MCF 10A (cell line): ENCODE results near the gene UQCRHL. TPM values are rescaled to one million over a fixed set of nuclear protein-coding genes. Genes with fewer than 3 reads are reported as not detected.
A peak's percentile ranks its signal among the peaks of the same experiment; 100 is the strongest.

Source experiments
- BruUV-seq: library from RNA; stranded (reverse); fragments of 400-500 nt; replicated peaks from 2 replicates; lab custom pipeline; 2021; lab: Mats Ljungman, UMichigan
- CTCF ChIA-PET: fragments of 300-600 bp; sonication (Branson Sonifier 250); formaldehyde crosslinking; extraction: SDS; loops from one replicate; lab custom pipeline; 2021; ENCODE audit warnings: antibody characterized with exemption, inconsistent platforms; lab: Yijun Ruan, JAX
- POLR2A ChIA-PET: fragments of 300-600, 350-650 bp; sonication (Branson Sonifier 250); formaldehyde crosslinking; extraction: SDS; loops from one replicate; lab custom pipeline; 2020; ENCODE audit warnings: antibody characterized with exemption, inconsistent platforms; lab: Yijun Ruan, JAX
- DNase-seq: peaks from one replicate; pipeline ENCODE4 v3.0.0-alpha.2; 2018; ENCODE audit not compliant: unreplicated experiment
- H3K27ac Mint-ChIP-seq: one replicate; pipeline ENCODE4 v1.8.0; 2022; ENCODE audit warnings: mild to moderate bottlenecking, low read depth, mixed read lengths; ENCODE audit not compliant: unreplicated experiment
- H3K27me3 Mint-ChIP-seq: one replicate; pipeline ENCODE4 v1.8.0; 2022; ENCODE audit warnings: mixed read lengths; ENCODE audit not compliant: insufficient read depth, unreplicated experiment
- H3K36me3 Mint-ChIP-seq: one replicate; pipeline ENCODE4 v1.8.0; 2022; ENCODE audit warnings: mild to moderate bottlenecking, moderate library complexity, mixed read lengths; ENCODE audit not compliant: insufficient read depth, unreplicated experiment
- H3K4me1 Mint-ChIP-seq: one replicate; pipeline ENCODE4 v1.8.0; 2022; ENCODE audit warnings: mixed read lengths; ENCODE audit not compliant: insufficient read depth, unreplicated experiment
- H3K4me3 Mint-ChIP-seq: one replicate; pipeline ENCODE4 v1.8.0; 2022; ENCODE audit warnings: mild to moderate bottlenecking, moderate library complexity, mixed read lengths; ENCODE audit not compliant: unreplicated experiment
- H3K9me3 Mint-ChIP-seq: one replicate; pipeline ENCODE4 v1.8.0; 2022; ENCODE audit warnings: mixed read lengths; ENCODE audit not compliant: unreplicated experiment
- CTCF ChIP-seq: fragments of 200-600 bp; IDR thresholded peaks from one replicate; pipeline ENCODE4 v1.8.0; 2022; ENCODE audit warnings: antibody characterized with exemption, mild to moderate bottlenecking; ENCODE audit not compliant: unreplicated experiment
- intact Hi-C: fragments of 100-400 bp; cut with micrococcal nuclease; formaldehyde crosslinking; loops from 2 replicates; pipeline ENCODE4 v1.14.1; 2022
- total RNA-seq: library from RNA; stranded (reverse); gene quantifications from 2 replicates; pipeline ENCODE4 v1.2.3, GENCODE V29; 2022

UQCRHL gene
- total RNA-seq, 1 experiment from 2014 or later: 1.1 TPM

- ChIA-PET POLR2A (interaction anchor here (0.8 to 5.4 kb wide), 17 partner anchors 9 to 172 kb away, joined by 3 to 283 read pairs (median 15); partner anchors contain the start of gene SPEN), CTCF (no interaction called here)
- intact Hi-C loops: loop anchor here (1.0 to 2.0 kb wide), 2 partner anchors 12 to 34 kb away; partner anchors contain the start of gene SPEN
- BruUV-seq: TSS peak; percentile 15
- H3K4me3 Mint-ChIP-seq: peak overlapping the region; percentile 87
- TF ChIP-seq CTCF: no peak
- no peaks in the 10 kb centered on the region for H3K36me3 Mint-ChIP-seq
- H3K9me3 Mint-ChIP-seq: no peaks in the 10 kb centered on the region
- H3K27me3 Mint-ChIP-seq: no peaks in the 10 kb centered on the region
- H3K27ac Mint-ChIP-seq: peak overlapping the region; percentile 93
- peaks cover 12% of the 10 kb centered on the region for H3K4me1 Mint-ChIP-seq
- no peak for DNase-seq
Observed at GRCh38 chr1:15835205-15835740, 27.8 kb upstream of the UQCRHL start.

- no peaks in the 10 kb centered on the region for H3K27me3 Mint-ChIP-seq
- ChIA-PET POLR2A (interaction anchor here (0.6 to 4.5 kb wide), 33 partner anchors 8 to 461 kb away, joined by 3 to 283 read pairs (median 6); partner anchors contain the start of genes SPEN and ZBTB17), CTCF (interaction anchor here (0.7 to 4.0 kb wide), 4 partner anchors 17 to 89 kb away, joined by 4 to 39 read pairs (median 5); no protein-coding TSS in a partner anchor)
- H3K9me3 Mint-ChIP-seq: no peaks in the 10 kb centered on the region
- H3K27ac Mint-ChIP-seq: peak overlapping the region; percentile 93
- H3K36me3 Mint-ChIP-seq: no peaks in the 10 kb centered on the region
- peaks cover 19% of the 10 kb centered on the region for H3K4me1 Mint-ChIP-seq
- DNase-seq: peak; percentile 93
- intact Hi-C loops: loop anchor here (1.0 to 5.0 kb wide), 3 partner anchors 13 to 88 kb away; partner anchors contain the start of gene SPEN
- no TSS peak for BruUV-seq
- no peak for TF ChIP-seq CTCF
- peak overlapping the region; percentile 87 for H3K4me3 Mint-ChIP-seq
Observed at GRCh38 chr1:15834406-15835204, 27.2 kb upstream of the UQCRHL start.

GRCh38 chr1:15833842-15834405, 26.5 kb upstream of the UQCRHL start:
- CTCF ChIA-PET: interaction anchor here (0.5 to 4.0 kb wide), 9 partner anchors 13 to 90 kb away, joined by 3 to 39 read pairs (median 4); no protein-coding TSS in a partner anchor
- TSS peak; percentile 59 for BruUV-seq
- intact Hi-C loops: loop anchor here (2.0 to 5.0 kb wide), 2 partner anchors 33 to 88 kb away; no protein-coding TSS in a partner anchor
- POLR2A ChIA-PET: interaction anchor here (0.6 to 4.5 kb wide), 38 partner anchors 8 to 462 kb away, joined by 3 to 283 read pairs (median 6); partner anchors contain the start of genes SPEN and ZBTB17
- H3K4me1 Mint-ChIP-seq: peaks cover 20% of the 10 kb centered on the region
- no peaks in the 10 kb centered on the region for H3K36me3 Mint-ChIP-seq
- peak overlapping the region; percentile 87 for H3K4me3 Mint-ChIP-seq
- H3K27ac Mint-ChIP-seq: peak overlapping the region; percentile 93
- no peaks in the 10 kb centered on the region for H3K9me3 Mint-ChIP-seq
- TF ChIP-seq CTCF: no peak
- no peaks in the 10 kb centered on the region for H3K27me3 Mint-ChIP-seq
- no peak for DNase-seq
